Fibroblast of lung (primary cell): Measurements from ENCODE around the gene SULF2. TPM values are rescaled to one million over a fixed set of nuclear protein-coding genes. Genes with fewer than 3 reads are reported as not detected.

Source experiments
- DNase-seq, 2 donors: peaks; one replicate each; pipeline versions ENCODE4 v3.0.0 to v3.0.0-alpha.2; 2010; ENCODE audit warnings: low read depth in 2 of 2
- H2AFZ ChIP-seq: 2 replicates; pipeline ENCODE4 v1.5.1; 2012; ENCODE audit warnings: low read length, control low read depth, inconsistent platforms
- H3K27ac ChIP-seq: 2 replicates; pipeline ENCODE4 v1.5.1; 2011; ENCODE audit warnings: low read length, control low read depth; ENCODE audit not compliant: insufficient read depth
- H3K27me3 ChIP-seq: 2 replicates; pipeline ENCODE4 v1.5.1; 2011; ENCODE audit warnings: mild to moderate bottlenecking, low read length; ENCODE audit not compliant: control insufficient read depth, insufficient read depth
- H3K36me3 ChIP-seq: 2 replicates; pipeline ENCODE4 v1.5.1; 2011; ENCODE audit warnings: low read length; ENCODE audit not compliant: control insufficient read depth, insufficient read depth
- H3K4me1 ChIP-seq: 2 replicates; pipeline ENCODE4 v1.5.1; 2011; ENCODE audit warnings: low read length; ENCODE audit not compliant: control insufficient read depth, insufficient read depth; ENCODE audit errors: extremely low read depth
- H3K4me2 ChIP-seq: 2 replicates; pipeline ENCODE4 v1.5.1; 2011; ENCODE audit warnings: low read length, control low read depth; ENCODE audit not compliant: insufficient read depth; ENCODE audit errors: extremely low read depth
- H3K4me3 ChIP-seq, 4 experiments: fragments of 200-600 bp in 1 of 4; sonication (generic) in 1 of 4; replicated peaks in 1 of 4; 2 replicates each; pipeline ENCODE4 v1.5.1; 2011 to 2016; ENCODE audit warnings: low read length in 4 of 4, low read depth in 3 of 4, mild to moderate bottlenecking in 3 of 4, control low read depth in 2 of 4, inconsistent platforms in 1 of 4, mixed read lengths in 1 of 4; ENCODE audit not compliant: insufficient read depth in 1 of 4; ENCODE audit errors: control extremely low read depth in 1 of 4
- H3K79me2 ChIP-seq: 2 replicates; pipeline ENCODE4 v1.5.1; 2012; ENCODE audit warnings: mild to moderate bottlenecking, low read length, inconsistent platforms; ENCODE audit not compliant: control insufficient read depth, insufficient read depth
- H3K9ac ChIP-seq: 2 replicates; pipeline ENCODE4 v1.5.1; 2011; ENCODE audit warnings: mild to moderate bottlenecking, low read length, control low read depth; ENCODE audit not compliant: insufficient read depth
- H3K9me3 ChIP-seq: 2 replicates; pipeline ENCODE4 v1.5.1; 2012; ENCODE audit warnings: low read depth, low read length; ENCODE audit not compliant: control insufficient read depth, insufficient read depth
- H4K20me1 ChIP-seq: 2 replicates; pipeline ENCODE4 v1.5.1; 2011; ENCODE audit warnings: low read length; ENCODE audit not compliant: control insufficient read depth, insufficient read depth; ENCODE audit errors: extremely low read depth
- CTCF ChIP-seq, 2 donors: IDR thresholded peaks in 1 of 2; conservative IDR thresholded peaks in 1 of 2; 1 replicate in 1 of 2; 2 replicates in 1 of 2; pipeline ENCODE4 v1.5.1; 2011 to 2012; ENCODE audit warnings: low read length in 2 of 2, control low read depth in 1 of 2, inconsistent platforms in 1 of 2, low read depth in 1 of 2, mild to moderate bottlenecking in 1 of 2
- EZH2 ChIP-seq: IDR thresholded peaks from 2 replicates; pipeline ENCODE4 v1.5.1; 2012; ENCODE audit warnings: low read length, control low read depth, mild to moderate bottlenecking; ENCODE audit errors: missing control alignments
- polyA plus RNA-seq, 2 donors: library from polyadenylated mRNA; depleted of rRNA in 1 of 2; stranded (reverse) in 1 of 2; unstranded in 1 of 2; fragments of >200 nt; gene quantifications; 2 replicates each; pipeline ENCODE4 v1.2.1, GENCODE V29; 2011 to 2012; ENCODE audit warnings: missing spikeins in 1 of 2
- total RNA-seq: library from RNA; depleted of rRNA; stranded (reverse); fragments of >200 nt; gene quantifications from 2 replicates; pipeline ENCODE4 v1.2.1, GENCODE V29; 2014

Gene SULF2
- total and polyA plus RNA-seq, 2 donors (not counting 1 experiment from before 2014, with no cell fraction given) = 0.26 to 9.6 TPM

GRCh38 chr20:47770935-47771334 lies 14.3 kb downstream of the SULF2 start:
- Histone ChIP-seq H3K9me3 (no peaks in the 10 kb centered on the region), H3K4me1 (no peaks in the 10 kb centered on the region), H3K9ac (no peak overlapping the region), H3K27me3 (no peaks in the 10 kb centered on the region), H2AFZ (no peak overlapping the region), H4K20me1 (no peaks in the 10 kb centered on the region), H3K79me2 (no peaks in the 10 kb centered on the region), H3K36me3 (no peaks in the 10 kb centered on the region), H3K27ac (no peak overlapping the region), H3K4me3 (no peak overlapping the region), H3K4me2 (no peak overlapping the region)
- TF ChIP-seq EZH2 (no peak), CTCF (conservative IDR thresholded peaks at IDR 0.05 in 1 of 2, IDR thresholded peaks at IDR 0.05 in 1 of 2; ENCODE audit: low read depth in 1 of 2, low read length in 2 of 2) (no peak)
- no peak for DNase-seq

- no peak overlapping the region for H3K4me3 ChIP-seq
- H3K9me3 ChIP-seq = no peaks in the 10 kb centered on the region
- H3K4me2 ChIP-seq = no peak overlapping the region
- no peaks in the 10 kb centered on the region for H3K4me1 ChIP-seq
- no peak for TF ChIP-seq CTCF (conservative IDR thresholded peaks at IDR 0.05 in 1 of 2, IDR thresholded peaks at IDR 0.05 in 1 of 2; ENCODE audit: low read depth in 1 of 2, low read length in 2 of 2)
- TF ChIP-seq EZH2 = no peak
- H2AFZ ChIP-seq = no peak overlapping the region
- no peaks in the 10 kb centered on the region for H4K20me1 ChIP-seq
- no peaks in the 10 kb centered on the region for H3K27me3 ChIP-seq
- no peak overlapping the region for H3K9ac ChIP-seq
- H3K79me2 ChIP-seq = no peaks in the 10 kb centered on the region
- no peaks in the 10 kb centered on the region for H3K36me3 ChIP-seq
- no peak overlapping the region for H3K27ac ChIP-seq
- peak in 1 of 2 donors; percentile 34 for DNase-seq
Observed at GRCh38 chr20:47768016-47768824, 17.1 kb downstream of the SULF2 start.

- TF ChIP-seq CTCF (conservative IDR thresholded peaks at IDR 0.05 in 1 of 2, IDR thresholded peaks at IDR 0.05 in 1 of 2; ENCODE audit: low read depth in 1 of 2, low read length in 2 of 2) = no peak
- no peak for TF ChIP-seq EZH2
- H3K27me3 ChIP-seq = no peaks in the 10 kb centered on the region
- H3K27ac ChIP-seq = no peak overlapping the region
- no peaks in the 10 kb centered on the region for H3K9me3 ChIP-seq
- H3K79me2 ChIP-seq = no peaks in the 10 kb centered on the region
- peak in 1 of 2 donors; percentile 72 for DNase-seq
- H3K4me3 ChIP-seq = no peak overlapping the region
- H2AFZ ChIP-seq = no peak overlapping the region
- no peaks in the 10 kb centered on the region for H4K20me1 ChIP-seq
- no peaks in the 10 kb centered on the region for H3K36me3 ChIP-seq
- no peak overlapping the region for H3K9ac ChIP-seq
- H3K4me2 ChIP-seq = no peak overlapping the region
- H3K4me1 ChIP-seq = no peaks in the 10 kb centered on the region
Observed at GRCh38 chr20:47765691-47766594, 19.3 kb downstream of the SULF2 start.
